ENCODE data around the gene SGTA. TPM values are rescaled to one million over a fixed set of nuclear protein-coding genes. Genes with fewer than 3 reads are reported as not detected.

Gene SGTA
- total and polyA plus RNA-seq, 3 donors from 2014 or later, result 93.9 to 100 (median 99.6) TPM

DNA sequence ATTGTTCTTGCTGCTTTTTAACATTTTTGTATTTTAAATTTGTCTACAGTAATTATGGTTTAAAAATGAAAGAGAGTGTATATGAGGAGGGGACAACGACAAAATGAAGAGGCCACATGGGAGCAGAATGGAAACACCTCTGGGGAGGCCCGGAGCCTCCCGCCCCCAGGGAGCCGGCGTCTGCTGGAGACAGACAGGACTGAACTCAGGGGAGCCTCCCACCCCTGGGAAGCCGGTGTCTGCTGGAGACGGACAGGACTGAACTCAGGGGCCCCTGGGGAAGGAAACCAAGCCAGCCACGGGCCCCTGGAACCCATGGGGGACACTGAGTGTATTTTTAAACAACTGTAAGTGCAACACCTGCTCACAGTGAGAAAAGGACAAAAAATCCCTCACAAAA, 26.6 kb downstream of the SGTA start:
- intact Hi-C loops (cut with DNase I; ENCODE audit: low total_unique reads), result no loop called here
- WGBS, 2 donors, result 85 to 87% methylated on average over 8 of the region's 8 CpGs
- no peaks in the 10 kb centered on the region for H3K36me3 ChIP-seq (ENCODE audit: low read depth, missing control alignments)

DNA sequence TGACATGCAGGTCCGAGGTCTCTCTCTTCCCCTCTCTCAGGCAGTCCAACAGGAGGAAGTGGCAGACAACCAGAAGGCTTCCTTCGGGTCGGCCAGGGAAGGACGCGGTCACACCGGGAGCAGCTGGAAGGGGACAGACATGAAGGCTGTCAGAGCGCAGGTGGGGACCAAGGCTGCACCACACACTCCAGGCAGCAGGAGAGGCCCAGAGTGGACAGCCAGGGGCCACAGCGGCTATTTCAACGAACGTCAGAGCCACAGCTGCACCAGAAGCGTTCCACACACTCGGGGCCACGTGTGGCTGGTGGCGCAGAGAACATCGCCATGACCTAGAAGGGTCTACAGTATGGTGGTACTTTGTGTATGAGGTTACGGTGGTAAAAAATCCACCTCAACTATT, 27.3 kb downstream of the SGTA start:
- no peak overlapping the region for H3K4me3 ChIP-seq
- TF ChIP-seq, protein P1, sequence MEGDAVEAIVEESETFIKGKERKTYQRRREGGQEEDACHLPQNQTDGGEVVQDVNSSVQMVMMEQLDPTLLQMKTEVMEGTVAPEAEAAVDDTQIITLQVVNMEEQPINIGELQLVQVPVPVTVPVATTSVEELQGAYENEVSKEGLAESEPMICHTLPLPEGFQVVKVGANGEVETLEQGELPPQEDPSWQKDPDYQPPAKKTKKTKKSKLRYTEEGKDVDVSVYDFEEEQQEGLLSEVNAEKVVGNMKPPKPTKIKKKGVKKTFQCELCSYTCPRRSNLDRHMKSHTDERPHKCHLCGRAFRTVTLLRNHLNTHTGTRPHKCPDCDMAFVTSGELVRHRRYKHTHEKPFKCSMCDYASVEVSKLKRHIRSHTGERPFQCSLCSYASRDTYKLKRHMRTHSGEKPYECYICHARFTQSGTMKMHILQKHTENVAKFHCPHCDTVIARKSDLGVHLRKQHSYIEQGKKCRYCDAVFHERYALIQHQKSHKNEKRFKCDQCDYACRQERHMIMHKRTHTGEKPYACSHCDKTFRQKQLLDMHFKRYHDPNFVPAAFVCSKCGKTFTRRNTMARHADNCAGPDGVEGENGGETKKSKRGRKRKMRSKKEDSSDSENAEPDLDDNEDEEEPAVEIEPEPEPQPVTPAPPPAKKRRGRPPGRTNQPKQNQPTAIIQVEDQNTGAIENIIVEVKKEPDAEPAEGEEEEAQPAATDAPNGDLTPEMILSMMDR (IDR thresholded peaks at IDR 0.05), result no peak
- TF ChIP-seq POLR2A (IDR thresholded peaks at IDR 0.05), result no peak
- no peaks in the 10 kb centered on the region for H3K9me3 ChIP-seq
- no peak for DNase-seq
- no peak overlapping the region for H3K27ac ChIP-seq
- intact Hi-C loops (cut with DNase I; ENCODE audit: low total_unique reads), result no loop called here
- WGBS, 2 donors, result 87 to 92% methylated on average over 16 of the region's 16 CpGs
- no peaks in the 10 kb centered on the region for H3K4me1 ChIP-seq
- H3K27me3 ChIP-seq, result no peaks in the 10 kb centered on the region
- no peaks in the 10 kb centered on the region for H3K36me3 ChIP-seq (ENCODE audit: low read depth, missing control alignments)

More for the DNA sequence above, 26.6 kb downstream of the SGTA start:
- Histone ChIP-seq H3K9me3 (no peaks in the 10 kb centered on the region), H3K4me1 (no peaks in the 10 kb centered on the region), H3K27me3 (no peaks in the 10 kb centered on the region), H3K27ac (no peak overlapping the region), H3K4me3 (no peak overlapping the region)
- no peak for TF ChIP-seq POLR2A (IDR thresholded peaks at IDR 0.05)
- no peak for DNase-seq

DNA sequence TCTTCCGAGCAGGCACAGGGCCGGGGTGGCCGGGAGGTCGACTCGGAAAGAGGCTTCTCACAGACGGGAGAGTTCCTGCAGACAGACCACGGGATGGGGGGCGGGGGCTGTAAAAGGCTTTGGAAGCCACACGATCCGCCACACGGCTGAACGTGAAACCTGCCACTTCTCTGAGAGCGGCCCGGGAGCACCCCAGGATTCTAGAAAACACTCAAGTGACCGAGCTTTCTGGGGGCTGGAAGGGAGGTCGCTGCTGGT, 27.7 kb downstream of the SGTA start:
- intact Hi-C loops (cut with DNase I; ENCODE audit: low total_unique reads), result no loop called here
- Histone ChIP-seq H3K27me3 (no peaks in the 10 kb centered on the region), H3K4me3 (no peak overlapping the region), H3K9me3 (no peaks in the 10 kb centered on the region), H3K27ac (no peak overlapping the region), H3K4me1 (no peaks in the 10 kb centered on the region), H3K36me3 (ENCODE audit: low read depth, missing control alignments) (no peaks in the 10 kb centered on the region)
- TF ChIP-seq, protein P1 (IDR thresholded peaks at IDR 0.05), result no peak
- no peak for TF ChIP-seq POLR2A (IDR thresholded peaks at IDR 0.05)
- WGBS, 2 donors, result 85 to 95% methylated on average over 16 of the region's 16 CpGs
- no peak for DNase-seq

DNA sequence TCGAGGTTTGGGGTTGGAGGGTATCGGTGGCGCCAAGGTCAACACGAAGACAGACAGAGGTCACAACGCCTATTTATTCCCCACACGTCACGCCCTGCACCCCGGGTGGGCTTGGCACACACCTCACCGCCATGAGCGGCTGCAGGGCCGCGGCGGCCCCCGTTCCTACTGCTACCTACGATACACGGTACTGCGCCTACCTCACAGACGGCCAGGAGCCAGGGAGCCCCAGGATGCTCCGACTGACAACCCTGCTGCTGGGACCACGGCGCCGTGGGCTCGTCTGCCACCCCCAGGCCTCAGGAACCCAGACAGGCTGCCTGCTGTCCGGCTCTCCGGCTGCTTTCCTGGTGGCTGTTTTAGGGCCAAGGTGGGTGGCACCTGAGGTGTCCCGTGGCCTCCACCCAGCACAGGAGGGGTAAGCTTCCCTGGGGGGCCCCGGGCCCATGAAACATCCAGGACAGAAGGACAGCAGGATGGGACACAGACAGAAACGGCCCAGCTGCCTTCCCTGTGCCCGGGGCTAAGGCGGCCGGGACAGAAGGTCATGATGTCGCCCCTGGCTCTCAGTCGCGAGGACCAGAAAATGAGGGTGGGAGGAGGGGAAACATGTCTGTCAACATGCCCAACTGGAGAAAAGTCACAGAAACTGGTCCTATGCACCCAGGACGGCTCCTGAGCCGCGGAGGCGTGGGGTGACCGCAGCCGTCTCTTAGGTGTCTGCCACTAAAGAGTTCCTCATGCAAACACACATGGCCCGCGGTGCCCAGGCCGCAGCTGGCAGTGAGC, 28.2 kb downstream of the SGTA start:
- Histone ChIP-seq H3K27ac (no peak overlapping the region), H3K36me3 (ENCODE audit: low read depth, missing control alignments) (no peaks in the 10 kb centered on the region), H3K27me3 (no peaks in the 10 kb centered on the region), H3K4me3 (no peak overlapping the region), H3K9me3 (no peaks in the 10 kb centered on the region), H3K4me1 (no peaks in the 10 kb centered on the region)
- TF ChIP-seq, protein P1 (IDR thresholded peaks at IDR 0.05), result no peak
- no peak for TF ChIP-seq POLR2A (IDR thresholded peaks at IDR 0.05)
- intact Hi-C loops (cut with DNase I; ENCODE audit: low total_unique reads), result no loop called here
- 90 to 99% methylated on average over 16 to 43 of the region's 43 CpGs for WGBS, 2 donors
- no peak for DNase-seq

DNA sequence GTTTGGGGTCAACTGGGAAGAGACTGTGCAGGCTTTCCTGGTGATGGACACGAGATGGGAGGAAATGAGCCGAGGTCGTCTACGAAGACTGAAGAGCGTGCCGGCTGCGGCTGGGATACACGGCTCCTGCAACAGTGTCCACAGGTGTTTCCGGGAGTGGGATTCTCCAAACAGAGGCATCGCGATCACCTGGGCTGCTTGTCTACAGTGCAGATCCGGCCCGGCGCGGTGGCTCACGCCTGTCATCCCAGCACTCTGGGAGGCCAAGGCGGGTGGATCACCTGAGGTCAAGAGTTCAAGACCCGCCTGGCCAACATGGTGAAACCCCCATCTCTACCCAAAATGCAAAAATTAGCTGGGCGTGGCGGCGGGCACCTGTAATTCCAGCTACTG, 31.6 kb downstream of the SGTA start:
- Histone ChIP-seq H3K27me3 (no peaks in the 10 kb centered on the region), H3K4me3 (no peak overlapping the region), H3K9me3 (no peaks in the 10 kb centered on the region), H3K27ac (no peak overlapping the region), H3K36me3 (ENCODE audit: low read depth, missing control alignments) (no peaks in the 10 kb centered on the region), H3K4me1 (no peaks in the 10 kb centered on the region)
- TF ChIP-seq, protein P1 (IDR thresholded peaks at IDR 0.05), result no peak
- no peak for TF ChIP-seq POLR2A (IDR thresholded peaks at IDR 0.05)
- intact Hi-C loops (cut with DNase I; ENCODE audit: low total_unique reads), result no loop called here
- no peak for DNase-seq
- 93 to 97% methylated on average over 20 to 21 of the region's 21 CpGs for WGBS, 2 donors
